Endothelial cell of umbilical vein (primary cell): ENCODE data around the gene MUC4. TPM values are rescaled to one million over a fixed set of nuclear protein-coding genes. Genes with fewer than 3 reads are reported as not detected.

Experiments used
- BruUV-seq: library from RNA; stranded (reverse); fragments of 400-500 nt; replicated peaks from 2 replicates; lab custom pipeline; 2021; lab: Mats Ljungman, UMichigan
- CTCF ChIA-PET: fragments of 300-600, 350-600 bp; sonication (Branson Sonifier 250); formaldehyde crosslinking; loops from one replicate; lab custom pipeline; 2021; ENCODE audit warnings: antibody characterized with exemption, inconsistent platforms; lab: Charles Lee
- POLR2A ChIA-PET: fragments of 300-600, 350-600 bp; sonication (Branson Sonifier 250); formaldehyde crosslinking; loops from one replicate; lab custom pipeline; 2021; ENCODE audit warnings: antibody characterized with exemption, inconsistent platforms; lab: Charles Lee
- DNase-seq: peaks from one replicate; pipeline ENCODE4 v3.0.0-alpha.2; 2011; ENCODE audit warnings: low read depth, low spot score
- FAIRE-seq: peaks from 2 replicates; lab custom pipeline; 2011; peaks lifted over from hg19 to GRCh38; lab: Jason Lieb, UNC
- H2AFZ ChIP-seq: 2 replicates; pipeline ENCODE4 v1.6.0; 2012; ENCODE audit warnings: low read depth, low read length, control low read depth, inconsistent platforms
- H3K27ac ChIP-seq: 2 replicates; pipeline ENCODE4 v1.5.1; 2011; ENCODE audit warnings: low read depth, mild to moderate bottlenecking, control low read depth, low read length, moderate library complexity; ENCODE audit not compliant: insufficient read depth
- H3K27me3 ChIP-seq, 2 experiments: 2 replicates each; pipeline versions ENCODE4 v1.6.0 to v1.6.1; 2011; ENCODE audit warnings: low read length in 2 of 2, mixed read lengths in 1 of 2; ENCODE audit not compliant: control insufficient read depth in 2 of 2, insufficient read depth in 2 of 2
- H3K36me3 ChIP-seq, 2 experiments: 2 replicates in 1 of 2; 3 replicates in 1 of 2; pipeline ENCODE4 v1.5.1; 2011; ENCODE audit warnings: low read length in 2 of 2, mild to moderate bottlenecking in 1 of 2, moderate library complexity in 1 of 2; ENCODE audit not compliant: control insufficient read depth in 2 of 2, insufficient read depth in 2 of 2; ENCODE audit errors: extremely low read depth in 1 of 2
- H3K4me1 ChIP-seq: 3 replicates; pipeline ENCODE4 v1.5.1; 2011; ENCODE audit warnings: mild to moderate bottlenecking, low read length; ENCODE audit not compliant: control insufficient read depth, insufficient read depth; ENCODE audit errors: extremely low read depth
- H3K4me2 ChIP-seq: 2 replicates; pipeline ENCODE4 v1.6.1; 2011; ENCODE audit warnings: low read length, control low read depth, mixed read lengths; ENCODE audit not compliant: insufficient read depth
- H3K4me3 ChIP-seq, 3 experiments: fragments of 200-600 bp in 1 of 3; sonication (generic), shearing (Covaris generic) in 1 of 3; replicated peaks in 1 of 3; 2 replicates each; pipeline ENCODE4 v1.5.1; 2011 to 2016; ENCODE audit warnings: control low read depth in 3 of 3, low read length in 3 of 3, mild to moderate bottlenecking in 2 of 3, inconsistent platforms in 1 of 3, low read depth in 1 of 3, moderate library complexity in 1 of 3; ENCODE audit not compliant: insufficient read depth in 1 of 3
- H3K79me2 ChIP-seq: 2 replicates; pipeline ENCODE4 v1.6.0; 2012; ENCODE audit warnings: low read length, inconsistent platforms; ENCODE audit not compliant: control insufficient read depth, insufficient read depth
- H3K9ac ChIP-seq: replicated peaks from 2 replicates; pipeline ENCODE3; 2011; ENCODE audit warnings: low read length, control low read depth; ENCODE audit not compliant: insufficient read depth; ENCODE audit errors: extremely low read depth
- H3K9me1 ChIP-seq: replicated peaks from 3 replicates; pipeline ENCODE4 v1.6.0; 2011; ENCODE audit warnings: mild to moderate bottlenecking, low read length; ENCODE audit not compliant: control insufficient read depth, insufficient read depth; ENCODE audit errors: extremely low read depth
- H3K9me3 ChIP-seq: replicated peaks from 2 replicates; pipeline ENCODE4 v1.5.1; 2012; ENCODE audit warnings: low read length, inconsistent platforms; ENCODE audit not compliant: control insufficient read depth, insufficient read depth
- H4K20me1 ChIP-seq: replicated peaks from 2 replicates; pipeline ENCODE3; 2011; ENCODE audit warnings: mild to moderate bottlenecking, low read length; ENCODE audit not compliant: control insufficient read depth, insufficient read depth; ENCODE audit errors: extremely low read depth
- EZH2 ChIP-seq: IDR thresholded peaks from 2 replicates; pipeline ENCODE4 v1.6.1; 2012; ENCODE audit warnings: borderline replicate concordance, low read depth, mild to moderate bottlenecking, moderate library complexity, low read length, inconsistent platforms; ENCODE audit not compliant: severe bottlenecking
- FOS ChIP-seq: IDR thresholded peaks from 2 replicates; pipeline ENCODE4 v1.6.1; 2011; ENCODE audit warnings: mild to moderate bottlenecking, low read length, moderate library complexity, borderline replicate concordance; ENCODE audit not compliant: insufficient read depth
- GATA2 ChIP-seq: IDR thresholded peaks from 2 replicates; pipeline ENCODE4 v1.7.0; 2011; ENCODE audit warnings: low read depth, mild to moderate bottlenecking, moderate library complexity, mixed read lengths, low read length; ENCODE audit not compliant: insufficient read length, insufficient read depth
- JUN ChIP-seq: IDR thresholded peaks from 2 replicates; pipeline ENCODE4 v1.6.1; 2011; ENCODE audit warnings: borderline replicate concordance, low read depth; ENCODE audit not compliant: insufficient read length, insufficient read depth
- MYC ChIP-seq: IDR thresholded peaks from one replicate; pipeline ENCODE4 v1.6.1; 2011; ENCODE audit warnings: mild to moderate bottlenecking, low read depth, low read length
- POLR2A ChIP-seq: IDR thresholded peaks from 2 replicates; pipeline ENCODE4 v1.6.1; 2012; ENCODE audit warnings: low read depth, mild to moderate bottlenecking, control low read depth, low read length
- POLR2AphosphoS5 ChIP-seq: IDR thresholded peaks from 2 replicates; pipeline ENCODE4 v1.6.1; 2012; ENCODE audit warnings: low read depth, mild to moderate bottlenecking, control low read depth, low read length, moderate library complexity; ENCODE audit not compliant: insufficient read depth
- dilution Hi-C: fragments of 300-500 bp; cut with MboI; formaldehyde crosslinking; loops from one replicate; pipeline ENCODE4 v1.15.0; 2019; ENCODE audit warnings: low sequenced_read_pairs; ENCODE audit not compliant: extremely low pct_ligation_motif_present
- intact Hi-C: fragments of 100-400 bp; cut with micrococcal nuclease; formaldehyde crosslinking; loops from one replicate; pipeline ENCODE4 v1.10.0; 2022
- polyA plus RNA-seq, 4 experiments: library from polyadenylated mRNA; depleted of rRNA in 3 of 4; stranded (reverse) in 3 of 4; unstranded in 1 of 4; fragments of >200 nt; gene quantifications; 2 replicates each; pipeline versions ENCODE4 v1.2.1 to v1.2.3, GENCODE V29; 2011 to 2012; ENCODE audit warnings: missing spikeins in 1 of 4
- total RNA-seq: library from RNA; stranded (reverse); gene quantifications from 2 replicates; pipeline ENCODE4 v1.2.3, GENCODE V29; 2021
- TF ChIP-seq, protein P1 (sequence below): IDR thresholded peaks from 2 replicates; pipeline ENCODE4 v1.6.1; 2011; ENCODE audit not compliant: insufficient read depth, insufficient read length
- TF ChIP-seq, protein P2 (sequence below), 2 donors: IDR thresholded peaks; 1 replicate in 1 of 2; 2 replicates in 1 of 2; pipeline ENCODE4 v1.5.1; 2011; ENCODE audit warnings: low read length in 2 of 2, mild to moderate bottlenecking in 2 of 2, moderate library complexity in 2 of 2, control low read depth in 1 of 2, inconsistent platforms in 1 of 2, low read depth in 1 of 2; ENCODE audit not compliant: insufficient read depth in 1 of 2; ENCODE audit errors: extremely low read depth in 1 of 2

MUC4 gene
- total and polyA plus RNA-seq, 2 donors (not counting 3 experiments of a cell fraction or from before 2014, with no cell fraction given) = 0.04 TPM; not detected in 1

DNA sequence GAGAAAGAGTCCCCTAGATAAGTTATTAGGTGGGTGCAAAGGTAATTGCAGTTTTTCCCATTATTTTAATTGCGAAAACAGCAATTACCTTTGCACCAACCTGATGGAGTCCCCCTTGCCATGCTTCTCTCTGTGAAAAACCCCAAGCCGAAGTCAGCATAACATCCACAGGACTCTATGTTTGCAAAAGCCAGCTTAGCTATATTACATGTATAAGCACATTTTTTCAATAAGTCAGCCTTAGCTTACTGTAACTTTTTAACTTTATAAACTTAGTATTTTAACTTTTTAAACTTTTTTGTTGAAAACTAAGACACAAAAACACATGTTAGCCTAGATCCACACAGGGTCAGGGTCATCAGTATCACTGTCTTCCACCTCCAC lies 112.3 kb downstream of the MUC4 start:
- FAIRE-seq (no peak), DNase-seq (no peak)
- H3K9ac ChIP-seq = no peak overlapping the region
- H3K9me3 ChIP-seq = no peaks in the 10 kb centered on the region
- no peak overlapping the region for H2AFZ ChIP-seq
- no TSS peak for BruUV-seq
- intact Hi-C loops (no loop called here), dilution Hi-C loops (no loop called here)
- H3K27me3 ChIP-seq = no peaks in the 10 kb centered on the region
- no peaks in the 10 kb centered on the region for H3K4me1 ChIP-seq
- H3K4me3 ChIP-seq = no peak overlapping the region
- H3K79me2 ChIP-seq = no peaks in the 10 kb centered on the region
- H3K9me1 ChIP-seq = no peaks in the 10 kb centered on the region
- H3K4me2 ChIP-seq = no peak overlapping the region
- no peak overlapping the region for H3K27ac ChIP-seq
- CTCF ChIA-PET = interaction anchor here (1.2 kb wide), 1 partner anchor 10 kb away, joined by 7 read pairs; no protein-coding TSS in a partner anchor
- no peaks in the 10 kb centered on the region for H4K20me1 ChIP-seq
- H3K36me3 ChIP-seq = peaks cover 0 to 3% of the 10 kb centered on the region in 2 experiments
- POLR2A ChIA-PET = no interaction called here
- TF ChIP-seq JUN (no peak), GATA2 (no peak), FOS (no peak), POLR2A (no peak), MYC (no peak), POLR2AphosphoS5 (no peak), EZH2 (no peak)
- TF ChIP-seq, protein P1, sequence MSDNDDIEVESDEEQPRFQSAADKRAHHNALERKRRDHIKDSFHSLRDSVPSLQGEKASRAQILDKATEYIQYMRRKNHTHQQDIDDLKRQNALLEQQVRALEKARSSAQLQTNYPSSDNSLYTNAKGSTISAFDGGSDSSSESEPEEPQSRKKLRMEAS = no peak
- TF ChIP-seq, protein P2, sequence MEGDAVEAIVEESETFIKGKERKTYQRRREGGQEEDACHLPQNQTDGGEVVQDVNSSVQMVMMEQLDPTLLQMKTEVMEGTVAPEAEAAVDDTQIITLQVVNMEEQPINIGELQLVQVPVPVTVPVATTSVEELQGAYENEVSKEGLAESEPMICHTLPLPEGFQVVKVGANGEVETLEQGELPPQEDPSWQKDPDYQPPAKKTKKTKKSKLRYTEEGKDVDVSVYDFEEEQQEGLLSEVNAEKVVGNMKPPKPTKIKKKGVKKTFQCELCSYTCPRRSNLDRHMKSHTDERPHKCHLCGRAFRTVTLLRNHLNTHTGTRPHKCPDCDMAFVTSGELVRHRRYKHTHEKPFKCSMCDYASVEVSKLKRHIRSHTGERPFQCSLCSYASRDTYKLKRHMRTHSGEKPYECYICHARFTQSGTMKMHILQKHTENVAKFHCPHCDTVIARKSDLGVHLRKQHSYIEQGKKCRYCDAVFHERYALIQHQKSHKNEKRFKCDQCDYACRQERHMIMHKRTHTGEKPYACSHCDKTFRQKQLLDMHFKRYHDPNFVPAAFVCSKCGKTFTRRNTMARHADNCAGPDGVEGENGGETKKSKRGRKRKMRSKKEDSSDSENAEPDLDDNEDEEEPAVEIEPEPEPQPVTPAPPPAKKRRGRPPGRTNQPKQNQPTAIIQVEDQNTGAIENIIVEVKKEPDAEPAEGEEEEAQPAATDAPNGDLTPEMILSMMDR (IDR thresholded peaks at IDR 0.05; ENCODE audit: extremely low read depth in 1 of 2, insufficient read depth in 1 of 2, low read depth in 1 of 2, low read length in 2 of 2) = no peak
